Cardiac fibroblast (primary cell): Measurements from ENCODE around the gene DSC1.
"Not testable (repeated sequence)": the region's sequence is repeated elsewhere in the genome, so short reads cannot be mapped to it uniquely, and the experiment has no call there.

ENCODE experiments used
- DNase-seq, 2 donors: peaks; one replicate each; pipeline versions ENCODE4 v3.0.0 to v3.0.0-alpha.2; 2010; ENCODE audit warnings: low read depth in 2 of 2
- H3K4me3 ChIP-seq, 2 donors: replicated peaks in 1 of 2; 1 replicate in 1 of 2; 2 replicates in 1 of 2; pipeline ENCODE4 v1.5.1; 2011; ENCODE audit warnings: low read depth in 2 of 2, low read length in 2 of 2, mild to moderate bottlenecking in 2 of 2, moderate library complexity in 1 of 2
- CTCF ChIP-seq: IDR thresholded peaks from one replicate; pipeline ENCODE4 v1.5.1; 2011; ENCODE audit warnings: low read depth, mild to moderate bottlenecking, low read length, inconsistent platforms

Gene DSC1

GRCh38 chr18:31143025-31143424, 19.6 kb downstream of the DSC1 start:
- no peak for TF ChIP-seq CTCF
- H3K4me3 ChIP-seq: no peak overlapping the region
- no peak for DNase-seq

- no peak for TF ChIP-seq CTCF
- DNase-seq: no peak
- H3K4me3 ChIP-seq: no peak overlapping the region
These were observed 23.9 kb downstream of the DSC1 start for GRCh38 chr18:31138709-31139108.

- no peak overlapping the region for H3K4me3 ChIP-seq
- DNase-seq: no peak
- no peak for TF ChIP-seq CTCF
These were observed 27.6 kb downstream of the DSC1 start for GRCh38 chr18:31134988-31135529.

GRCh38 chr18:31129398-31130115, 33.1 kb downstream of the DSC1 start:
- no peak for DNase-seq
- H3K4me3 ChIP-seq: no peak overlapping the region
- TF ChIP-seq CTCF: no peak

- DNase-seq: no peak
- no peak for TF ChIP-seq CTCF
- no peak overlapping the region for H3K4me3 ChIP-seq
These were observed 36.8 kb downstream of the DSC1 start for GRCh38 chr18:31125878-31126277.

- DNase-seq, H3K4me3 ChIP-seq: not testable (repeated sequence)
These were observed 39.5 kb downstream of the DSC1 start for GRCh38 chr18:31123125-31123524.

GRCh38 chr18:31120594-31120993, 42.1 kb downstream of the DSC1 start:
- TF ChIP-seq CTCF: no peak
- no peak overlapping the region for H3K4me3 ChIP-seq
- DNase-seq: no peak
